Epidermal melanocyte (primary cell): ENCODE results near the gene TINCR.
"Not testable (repeated sequence)": the region's sequence is repeated elsewhere in the genome, so short reads cannot be mapped to it uniquely, and the experiment has no call there.

Experiments used
- DNase-seq: peaks from one replicate; pipeline ENCODE4 v3.0.0; 2011; ENCODE audit warnings: low spot score; ENCODE audit not compliant: insufficient read length

TINCR gene

GRCh38 chr19:5567360-5567969, at the start of gene TINCR:
Gene TINCR, minus strand, starts transcription at chr19:5567953.
- DNase-seq, result no peak

- DNase-seq, result peak; percentile 58
Measured at GRCh38 chr19:5617080-5617479, 49.3 kb upstream of the TINCR start.

DNA sequence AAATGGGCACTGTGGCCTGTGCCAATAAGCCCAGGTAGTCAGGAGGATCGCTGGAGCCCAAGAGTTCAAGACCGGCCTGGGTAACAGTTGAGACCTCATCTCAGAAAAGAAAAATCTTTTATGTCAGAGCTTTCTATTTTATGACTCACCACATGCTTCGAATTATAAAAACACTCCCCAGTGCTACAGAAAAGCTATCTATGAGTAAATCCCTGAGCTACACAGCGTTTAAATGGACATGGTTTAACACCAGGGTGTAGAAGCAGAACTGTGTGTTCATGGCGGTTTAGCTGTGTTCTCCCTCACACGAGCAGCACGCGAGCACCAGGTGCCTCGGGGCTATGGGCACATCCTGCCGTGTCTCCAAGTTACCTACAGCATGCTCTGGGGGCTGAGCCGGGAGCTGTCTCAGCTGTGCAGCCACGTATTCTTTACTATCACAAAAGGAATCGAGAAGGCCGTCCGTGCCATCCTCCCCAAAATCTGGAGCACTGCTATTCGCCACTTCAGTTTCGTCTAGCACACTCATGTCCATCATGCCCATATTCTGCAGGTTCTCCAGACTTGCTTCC, 48.1 kb upstream of the TINCR start:
- no peak for DNase-seq

DNA sequence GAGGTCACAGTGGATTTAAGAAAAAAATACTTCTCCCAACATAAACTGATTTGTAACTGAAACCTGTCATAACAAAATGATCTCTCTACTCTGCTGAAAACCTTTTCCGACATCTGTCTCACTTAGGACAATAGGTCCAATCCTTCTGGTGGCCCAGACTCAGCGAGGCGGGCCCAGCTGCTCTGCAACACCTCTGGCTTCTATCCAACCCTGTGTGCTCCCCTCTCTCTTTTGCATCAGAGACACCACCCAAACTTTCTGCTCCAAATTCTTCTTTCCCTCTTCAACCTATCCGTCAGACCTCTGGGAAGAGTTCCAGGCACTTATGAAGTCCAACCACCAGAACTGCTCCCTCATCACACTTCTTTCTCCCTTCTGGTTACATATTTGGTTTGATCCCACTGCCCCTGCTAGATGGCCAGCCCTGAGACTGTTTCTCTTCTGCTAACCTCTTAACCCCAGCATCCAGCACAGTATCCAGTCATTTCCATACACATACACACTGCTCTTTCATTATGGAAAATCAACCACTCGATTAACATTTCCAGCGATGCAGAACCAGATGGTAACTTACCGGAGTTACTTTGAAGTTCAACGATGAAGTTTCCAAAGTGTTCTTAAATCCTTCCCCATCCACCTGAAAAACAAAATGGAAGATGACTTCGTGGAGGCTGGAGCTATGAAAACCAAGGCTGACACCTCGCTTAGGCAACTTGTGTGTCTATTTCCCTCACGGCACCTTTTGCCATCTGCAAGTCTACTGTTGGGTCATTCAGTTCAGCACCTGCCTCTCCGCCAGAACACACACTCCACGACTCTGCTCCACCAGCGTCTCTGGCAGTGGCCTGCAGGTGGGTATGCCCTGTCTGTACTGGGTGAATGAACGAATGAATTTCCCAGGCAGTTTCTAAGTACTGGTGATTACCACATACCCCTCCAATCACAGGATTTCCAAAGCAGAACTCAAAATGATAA, 45.4 kb upstream of the TINCR start:
- no peak for DNase-seq

DNA sequence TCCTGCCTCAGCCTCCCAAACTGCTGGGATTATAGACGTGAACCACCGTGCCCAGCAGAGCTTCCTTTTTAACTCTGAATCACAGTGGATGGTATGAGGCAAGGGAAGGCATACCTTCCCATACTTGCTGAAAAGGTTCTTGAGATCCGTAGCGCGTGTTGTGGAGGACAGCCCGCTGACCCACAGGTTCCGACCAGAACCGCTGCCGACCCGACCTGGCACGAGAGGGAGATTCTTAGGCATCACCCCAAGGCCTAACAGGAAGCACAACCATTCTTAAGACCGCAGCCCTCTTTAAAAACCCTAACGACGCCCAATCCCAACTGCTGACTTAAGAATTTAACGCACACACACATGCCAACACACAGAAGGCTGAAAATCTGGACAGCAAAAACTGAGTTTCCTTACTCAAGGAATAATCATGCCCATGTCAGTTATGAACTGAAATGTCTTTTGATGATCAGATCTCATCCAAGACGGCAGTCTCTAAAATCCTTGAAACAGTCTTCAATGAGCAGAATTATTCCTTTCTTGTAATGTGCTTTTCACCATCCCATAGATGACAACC, 42.2 kb upstream of the TINCR start:
- no peak for DNase-seq

DNA sequence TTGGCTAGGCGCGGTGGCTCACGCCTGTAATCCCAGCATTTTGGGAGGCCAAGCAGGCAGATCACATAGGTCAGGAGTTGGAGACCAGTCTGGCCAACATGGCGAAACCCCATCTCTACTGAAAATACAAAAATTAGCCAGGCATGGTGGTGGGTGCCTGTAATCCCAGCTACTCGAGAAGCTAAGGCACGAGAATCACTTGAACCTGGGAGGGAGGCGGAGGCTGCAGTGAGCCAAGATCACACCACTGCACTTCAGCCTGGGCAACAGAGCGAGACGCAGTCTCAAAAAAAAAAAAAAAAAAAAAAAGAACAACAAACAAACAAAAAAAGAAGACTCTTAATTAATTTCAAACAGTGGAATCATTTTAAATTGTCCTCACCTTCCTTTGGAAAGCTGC, 41.0 kb upstream of the TINCR start:
- DNase-seq, result not testable (repeated sequence)

DNA sequence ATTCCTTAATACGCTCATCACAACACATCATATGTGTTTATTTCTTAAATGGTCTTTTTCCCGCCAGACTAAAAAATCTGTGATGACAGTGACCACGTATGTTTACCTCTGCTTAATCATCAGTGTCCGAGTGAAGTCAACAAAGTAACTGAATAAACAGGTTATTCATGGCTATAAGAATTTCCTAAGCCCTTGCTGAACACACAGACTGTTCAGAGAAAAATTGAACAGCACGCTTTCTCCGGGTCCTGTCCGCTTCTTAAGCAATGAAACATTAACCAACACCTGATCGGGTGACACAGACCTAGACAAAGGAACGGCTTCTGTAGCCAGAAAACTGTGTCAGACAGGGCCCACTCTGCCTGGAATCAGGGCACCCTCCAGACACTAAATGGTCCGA, 40.5 kb upstream of the TINCR start:
- no peak for DNase-seq

DNA sequence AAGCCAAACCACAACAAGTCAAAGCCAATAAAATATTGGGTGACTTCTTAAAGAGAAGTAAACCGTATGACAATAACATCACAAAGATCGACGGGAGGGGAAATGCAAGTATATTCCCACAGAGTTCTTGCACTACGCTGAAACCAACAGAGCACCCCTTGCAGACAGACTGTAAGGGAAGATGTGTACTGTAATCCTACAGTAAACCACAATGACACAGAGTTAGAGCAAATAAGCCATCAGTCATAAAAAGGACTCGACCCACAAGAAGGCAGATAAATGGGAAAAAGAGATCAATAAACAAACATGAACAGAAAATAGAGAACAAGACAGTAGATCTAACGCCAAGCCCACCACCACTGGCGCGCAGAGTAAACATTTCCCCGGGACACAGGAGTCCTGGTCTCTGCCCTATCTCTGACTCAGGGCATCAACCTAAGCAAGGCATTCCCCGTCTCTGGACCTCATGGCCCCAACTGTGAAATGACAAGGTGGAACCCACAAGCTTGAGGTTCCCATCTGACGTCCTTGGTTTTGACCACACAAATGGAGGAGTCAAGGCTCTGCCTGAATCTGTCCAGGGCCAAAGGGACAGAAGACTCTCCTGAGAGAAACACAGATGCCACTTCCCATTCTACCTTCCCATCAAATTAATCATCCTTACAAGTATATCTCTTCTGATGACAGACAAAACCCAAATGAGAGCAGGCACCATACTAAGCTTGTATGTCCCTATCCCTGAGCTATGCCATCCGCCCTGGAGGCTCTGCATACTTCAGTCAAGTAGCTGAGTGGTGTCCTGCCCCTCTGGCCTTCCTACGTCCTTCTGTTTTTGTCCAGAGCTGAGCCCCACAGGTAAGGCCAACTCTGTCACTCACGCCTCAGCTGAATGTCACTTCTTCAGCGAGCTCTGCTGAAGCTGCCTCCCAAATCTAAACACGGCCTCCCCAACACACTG, 39.8 kb upstream of the TINCR start:
- no peak for DNase-seq

DNA sequence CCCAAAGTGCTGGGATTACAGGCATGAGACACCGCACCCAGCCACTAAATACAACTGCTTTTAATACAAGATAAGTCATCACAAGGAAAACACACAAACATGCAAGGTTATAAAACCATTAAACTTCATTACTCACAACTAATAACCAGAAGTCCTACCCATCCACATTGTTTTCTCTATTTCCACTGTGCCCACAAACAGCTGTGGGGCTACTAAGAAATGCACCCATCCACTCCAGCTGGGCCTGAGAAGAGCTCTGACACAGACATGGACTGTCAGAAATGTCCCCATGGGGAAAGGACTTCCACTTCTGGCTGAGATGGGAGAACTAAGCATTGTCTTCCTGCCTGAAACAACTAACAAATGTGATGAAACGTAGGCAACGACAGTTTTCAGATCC, 37.6 kb upstream of the TINCR start:
- DNase-seq, result no peak

DNA sequence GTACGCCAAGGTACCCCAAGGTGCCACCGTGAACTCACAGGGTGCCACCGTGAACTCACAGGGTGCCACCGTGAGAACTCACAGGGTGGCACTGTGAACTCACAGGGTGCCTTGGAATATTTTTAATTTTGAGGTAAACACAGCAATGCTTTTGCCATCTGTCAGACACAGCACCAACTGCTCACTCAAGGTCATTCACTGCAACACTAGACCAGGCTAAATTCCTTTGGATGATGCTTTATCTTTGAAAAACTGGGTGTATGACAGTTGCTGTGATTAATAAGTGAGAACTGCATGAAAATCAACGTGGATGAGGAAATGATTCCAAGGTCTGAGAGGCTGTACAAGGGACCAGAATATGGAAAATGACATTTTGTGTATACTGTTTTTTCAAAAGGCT, 35.9 kb upstream of the TINCR start:
- no peak for DNase-seq

DNA sequence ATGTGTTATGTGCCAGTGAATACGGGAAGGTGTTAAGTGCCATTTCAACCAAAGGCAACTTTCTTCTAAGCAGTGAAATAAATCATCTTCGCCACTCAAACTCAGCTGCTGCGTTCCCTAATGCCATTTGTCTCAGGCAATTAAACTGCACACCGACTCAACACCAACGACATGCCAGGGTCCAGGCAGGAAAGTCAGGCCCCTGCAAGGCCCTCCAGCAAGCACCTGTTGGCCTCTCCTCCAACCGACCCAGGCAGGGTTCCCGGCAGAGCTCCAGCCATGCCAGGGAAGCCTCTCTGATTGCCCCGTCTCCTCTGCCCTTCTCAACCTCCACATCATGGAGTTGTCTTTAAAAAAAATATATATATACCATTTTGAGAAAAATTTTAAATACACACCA, 33.0 kb upstream of the TINCR start:
- DNase-seq, result no peak

GRCh38 chr19:5595745-5596144, 28.0 kb upstream of the TINCR start:
- DNase-seq, result no peak

GRCh38 chr19:5595129-5595528, 27.4 kb upstream of the TINCR start:
- no peak for DNase-seq

GRCh38 chr19:5594521-5594950, 26.8 kb upstream of the TINCR start:
- no peak for DNase-seq

DNA sequence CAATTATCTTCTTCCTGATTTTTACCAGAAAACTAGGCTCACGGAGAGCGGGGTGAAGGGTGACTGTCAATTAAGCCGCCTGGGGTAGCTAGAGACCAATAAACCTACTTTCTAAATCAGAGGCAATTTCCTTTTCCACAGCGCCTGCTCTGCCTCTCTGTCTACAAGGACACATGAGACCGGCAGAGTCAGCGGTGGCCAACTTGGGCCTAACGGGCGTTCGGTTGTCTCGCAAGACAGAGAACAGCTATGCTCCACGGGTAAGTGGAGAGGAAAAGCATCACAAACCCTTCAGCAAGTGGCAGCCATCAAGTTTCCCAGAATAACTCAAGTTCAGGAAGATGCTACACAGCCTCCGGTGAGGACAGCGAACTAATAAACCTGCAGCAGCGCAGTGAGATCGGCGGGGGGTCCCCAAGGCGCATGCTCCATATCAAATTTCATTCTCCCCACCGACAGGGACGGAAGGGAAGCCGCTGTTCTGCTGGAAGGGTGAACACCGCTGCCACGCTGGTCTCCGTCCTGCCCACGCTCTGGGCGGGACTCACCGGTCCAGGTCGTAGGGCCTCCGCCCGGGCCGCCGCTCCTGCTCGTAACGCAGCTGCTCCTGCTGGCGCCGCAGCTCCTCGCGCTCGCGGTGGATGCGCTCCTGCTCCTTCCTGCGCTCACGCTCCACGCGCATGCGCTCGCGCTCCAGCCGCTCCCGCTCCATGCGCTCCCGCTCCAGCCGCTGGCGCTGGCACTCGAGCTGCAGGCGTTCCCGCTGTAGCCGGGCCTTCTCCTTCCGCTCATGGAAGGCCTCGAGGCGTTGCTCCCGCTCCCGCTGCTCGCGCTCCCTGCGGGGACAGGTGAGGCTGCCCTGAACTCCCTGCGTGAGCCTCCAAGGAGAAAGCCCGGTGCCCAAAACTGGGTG, 25.8 kb upstream of the TINCR start:
- no peak for DNase-seq

GRCh38 chr19:5592531-5593342, 25.0 kb upstream of the TINCR start:
- no peak for DNase-seq

- no peak for DNase-seq
Measured at GRCh38 chr19:5591476-5591875, 23.7 kb upstream of the TINCR start.

DNA sequence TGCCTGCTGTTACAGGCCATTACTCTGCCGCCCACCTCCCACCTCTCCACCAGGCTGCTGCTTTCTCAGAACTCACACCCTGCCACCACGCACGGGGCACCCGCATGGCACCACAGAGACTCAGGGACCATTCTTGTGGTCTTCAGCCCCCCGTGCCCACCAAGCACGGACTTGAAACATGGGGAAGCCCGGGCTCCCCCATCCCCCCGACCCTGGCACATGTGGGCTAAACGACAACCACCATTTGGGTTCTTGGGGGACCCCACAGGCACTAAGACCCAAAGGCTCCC, 23.1 kb upstream of the TINCR start:
- no peak for DNase-seq

DNA sequence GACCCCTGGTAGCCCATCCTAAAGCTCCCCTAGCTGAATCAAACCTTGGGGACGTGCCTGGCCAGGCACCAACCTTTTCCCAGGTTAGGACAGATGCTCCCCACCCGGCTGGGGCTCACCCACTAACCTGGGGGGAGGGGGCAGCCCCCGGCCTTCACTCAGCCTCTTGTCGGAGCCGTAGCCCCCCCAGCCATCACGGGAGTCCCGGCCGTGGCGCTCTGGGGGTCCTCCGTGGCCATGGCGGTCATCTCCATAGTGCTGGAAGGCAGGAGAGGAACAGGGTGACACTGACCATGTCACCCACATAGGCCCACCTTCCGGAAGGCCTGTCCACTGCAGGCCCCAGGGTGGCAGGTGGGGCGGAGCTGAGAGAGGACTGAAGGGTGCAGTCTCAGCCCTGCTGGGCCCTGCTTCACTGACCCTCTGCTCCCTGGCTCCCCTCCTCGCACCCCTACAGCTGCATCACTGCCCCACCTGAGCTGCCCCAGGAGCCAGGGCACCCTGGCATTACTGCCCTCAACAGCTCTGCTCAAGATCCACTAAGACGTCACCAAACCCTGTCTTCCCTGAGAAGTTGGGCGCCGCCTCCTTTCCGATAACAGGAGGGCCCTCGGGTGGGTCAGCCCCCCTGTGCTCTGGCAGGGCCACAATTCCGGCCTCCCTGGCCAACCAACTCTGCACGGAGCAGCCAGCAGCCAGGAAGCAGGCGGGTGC, 22.6 kb upstream of the TINCR start:
- DNase-seq, result no peak
